ENCODE results near the gene SF3A1. TPM values are rescaled to one million over a fixed set of nuclear protein-coding genes. Genes with fewer than 3 reads are reported as not detected.

Gene SF3A1
- total RNA-seq, 4 donors from 2014 or later: 38.5 to 71.7 (median 60.4) TPM

- ATAC-seq (ENCODE audit: low FRiP score): no peak
- TF ChIP-seq CTCF (IDR thresholded peaks at IDR 0.05): no peak
- DNase-seq (ENCODE audit: low spot score): no peak
Measured at GRCh38 chr22:30361916-30362650, 5.4 kb upstream of the SF3A1 start.

- ATAC-seq (ENCODE audit: low FRiP score) (no peak), DNase-seq (ENCODE audit: low spot score) (no peak)
- TF ChIP-seq CTCF (IDR thresholded peaks at IDR 0.05): no peak
Measured at GRCh38 chr22:30358541-30358940, 1.8 kb upstream of the SF3A1 start.

GRCh38 chr22:30357650-30358215 is 1.0 kb upstream of the SF3A1 start:
- DNase-seq (ENCODE audit: low spot score) (no peak), ATAC-seq (ENCODE audit: low FRiP score) (no peak)
- TF ChIP-seq CTCF (IDR thresholded peaks at IDR 0.05): no peak

- no peak for ATAC-seq (ENCODE audit: low FRiP score)
Measured at GRCh38 chr22:30357236-30357570, 509 bp upstream of the SF3A1 start.

GRCh38 chr22:30354644-30355043 is 2.0 kb downstream of the SF3A1 start:
- no peak for ATAC-seq (ENCODE audit: low FRiP score)
- DNase-seq (ENCODE audit: low spot score): no peak
- TF ChIP-seq CTCF (IDR thresholded peaks at IDR 0.05): no peak

More at GRCh38 chr22:30357236-30357570, 509 bp upstream of the SF3A1 start:
- TF ChIP-seq CTCF (IDR thresholded peaks at IDR 0.05): no peak
- DNase-seq (ENCODE audit: low spot score): no peak

- DNase-seq (ENCODE audit: low spot score) (no peak), ATAC-seq (ENCODE audit: low FRiP score) (no peak)
- TF ChIP-seq CTCF (IDR thresholded peaks at IDR 0.05): no peak
Measured at GRCh38 chr22:30351226-30351625, 5.5 kb downstream of the SF3A1 start.

- DNase-seq (ENCODE audit: low spot score) (no peak), ATAC-seq (ENCODE audit: low FRiP score) (no peak)
- TF ChIP-seq CTCF (IDR thresholded peaks at IDR 0.05): no peak
Measured at GRCh38 chr22:30348809-30349208, 7.9 kb downstream of the SF3A1 start.

All from omental fat pad (tissue), 4 donors.